Effector memory CD8-positive, alpha-beta T cell (primary cell): ENCODE measurements around the gene PNMA1.

Experiments used
- ATAC-seq: fragments of 150-1000 bp; cut with Tn5 transposase; replicated peaks from 2 replicates; pipeline ENCODE4 v1.10.0; 2021; ENCODE audit warnings: mild to moderate bottlenecking, moderate library complexity
- DNase-seq, 3 experiments: peaks; one replicate each; pipeline ENCODE4 v3.0.0; 2021
- H3K27ac Mint-ChIP-seq, 2 donors: one replicate each; pipeline ENCODE4 v1.8.0; 2022; ENCODE audit warnings: mild to moderate bottlenecking in 2 of 2, mixed read lengths in 2 of 2, moderate library complexity in 2 of 2
- H3K27me3 Mint-ChIP-seq, 2 donors: one replicate each; pipeline ENCODE4 v1.8.0; 2022; ENCODE audit warnings: mixed read lengths in 2 of 2
- H3K36me3 Mint-ChIP-seq: one replicate; pipeline ENCODE4 v1.8.0; 2022; ENCODE audit warnings: mild to moderate bottlenecking, moderate library complexity, mixed read lengths; ENCODE audit not compliant: insufficient read depth
- H3K4me1 Mint-ChIP-seq, 2 donors: one replicate each; pipeline ENCODE4 v1.8.0; 2022; ENCODE audit warnings: low read depth in 2 of 2, mixed read lengths in 2 of 2
- H3K4me3 Mint-ChIP-seq, 2 donors: one replicate each; pipeline ENCODE4 v1.8.0; 2022; ENCODE audit warnings: mild to moderate bottlenecking in 2 of 2, mixed read lengths in 2 of 2, moderate library complexity in 2 of 2
- H3K9me3 Mint-ChIP-seq, 2 donors: one replicate each; pipeline ENCODE4 v1.8.0; 2022; ENCODE audit warnings: mixed read lengths in 2 of 2

Gene PNMA1

DNA sequence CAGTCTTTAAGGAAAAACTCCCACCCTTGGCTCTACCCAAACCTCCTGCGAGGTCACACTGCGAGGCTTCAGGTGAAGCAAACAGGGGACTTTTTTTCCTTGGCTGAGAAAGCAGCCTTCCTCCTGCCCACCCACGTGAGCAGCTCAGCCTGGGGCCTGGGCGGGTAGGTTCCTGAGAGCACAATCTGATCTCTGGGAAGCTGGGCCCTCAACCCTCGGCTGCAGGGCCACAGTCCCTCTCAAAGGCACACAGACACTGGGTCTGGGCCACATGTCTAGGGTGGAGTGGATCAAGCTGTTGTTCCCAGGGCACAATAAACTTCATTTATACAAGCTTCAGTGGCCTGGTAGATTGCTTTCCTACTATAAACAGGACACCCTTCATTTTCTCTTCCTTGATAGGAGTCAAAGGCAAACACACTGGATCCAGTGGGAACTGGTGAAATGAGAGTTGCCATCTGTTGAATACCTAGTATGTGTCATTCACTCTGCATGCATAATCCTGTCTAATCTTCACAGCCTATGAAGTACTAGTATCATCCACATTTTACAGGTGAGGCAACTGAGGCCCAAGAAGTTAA is 41.3 kb upstream of the PNMA1 start:
- Mint-ChIP-seq H3K4me3 (peak overlapping the region; percentile 93 to 95), H3K4me1 (peaks cover 80 to 86% of the 10 kb centered on the region in 2 donors), H3K27ac (peak overlapping the region; percentile 95 to 97), H3K9me3 (no peaks in the 10 kb centered on the region), H3K27me3 (no peaks in the 10 kb centered on the region), H3K36me3 (peaks cover 66% of the 10 kb centered on the region)
- DNase-seq = no peak
- no peak for ATAC-seq

DNA sequence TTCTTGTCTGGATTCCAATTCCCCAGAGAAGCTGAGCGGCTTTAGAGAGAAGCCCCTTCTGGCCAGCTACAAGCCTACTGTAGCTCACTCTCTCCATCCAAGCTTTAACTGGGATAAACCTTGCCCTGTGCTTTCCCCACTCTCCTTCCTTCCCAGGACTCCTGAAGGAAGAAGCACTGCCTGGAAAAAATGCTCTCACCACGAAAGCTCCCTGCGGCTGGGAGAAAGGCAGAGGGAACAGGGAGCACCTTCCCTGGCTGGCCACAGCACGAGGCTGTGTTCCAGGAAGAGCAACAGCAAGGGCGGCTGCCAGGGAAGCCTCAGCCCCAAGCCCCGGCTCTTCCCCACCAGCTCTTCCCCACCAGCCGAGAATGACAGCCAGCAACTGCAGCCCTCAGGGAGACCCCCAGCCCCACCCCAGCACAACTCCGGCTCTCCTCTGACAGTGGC is 40.8 kb upstream of the PNMA1 start:
- DNase-seq (no peak), ATAC-seq (no peak)
- Mint-ChIP-seq H3K36me3 (peaks cover 60% of the 10 kb centered on the region), H3K4me1 (peaks cover 82 to 86% of the 10 kb centered on the region in 2 donors), H3K27ac (peak overlapping the region; percentile 95 to 97), H3K27me3 (no peaks in the 10 kb centered on the region), H3K4me3 (peak overlapping the region; percentile 93 to 95), H3K9me3 (no peaks in the 10 kb centered on the region)

DNA sequence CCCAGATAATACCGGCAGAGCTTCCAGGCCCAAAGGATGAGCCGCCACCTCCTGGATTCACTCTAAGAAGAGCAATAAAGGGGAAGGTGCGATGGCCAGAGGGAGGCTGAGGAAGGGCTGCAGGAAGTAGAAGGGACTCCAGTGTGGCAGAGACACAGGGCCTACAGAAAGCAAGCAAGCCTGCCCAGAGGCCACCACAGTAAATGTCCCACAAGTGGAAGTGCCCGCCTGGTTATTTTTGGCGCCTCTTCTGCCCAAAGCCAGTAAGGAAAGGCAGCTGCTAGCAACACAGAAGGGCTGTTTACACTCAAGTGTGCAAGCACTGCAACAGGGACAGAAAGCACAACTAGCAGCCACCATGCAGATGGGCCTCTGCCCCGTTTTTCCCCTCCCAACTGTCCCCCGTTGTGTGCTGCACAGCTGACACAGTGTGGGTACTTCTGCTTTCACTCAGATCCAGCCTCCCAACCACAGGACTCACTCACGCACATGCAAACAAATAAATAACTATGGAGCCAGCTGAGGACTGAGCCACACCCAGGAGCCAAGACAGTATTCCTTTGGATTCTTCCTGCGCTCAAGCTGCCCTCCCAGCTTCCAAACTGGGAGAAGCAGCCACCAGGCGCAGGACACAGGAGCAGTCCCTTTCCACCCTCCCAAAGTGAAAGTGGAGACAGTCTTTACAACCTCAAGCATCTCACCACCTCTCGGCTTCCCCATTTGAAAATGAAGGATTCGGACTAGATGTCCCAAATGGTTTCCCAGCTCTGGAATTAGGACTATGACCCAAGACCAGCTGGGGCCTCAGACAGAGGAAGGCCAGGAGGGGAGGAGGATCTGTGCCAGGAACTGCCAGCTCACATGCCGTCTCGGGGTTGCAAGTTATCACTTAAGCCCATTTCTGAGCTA is 40.0 kb upstream of the PNMA1 start:
- Mint-ChIP-seq H3K4me3 (peak overlapping the region; percentile 93 to 95), H3K4me1 (peaks cover 87 to 92% of the 10 kb centered on the region in 2 donors), H3K27ac (peak overlapping the region; percentile 95 to 97), H3K36me3 (peaks cover 57% of the 10 kb centered on the region), H3K9me3 (no peaks in the 10 kb centered on the region), H3K27me3 (no peaks in the 10 kb centered on the region)
- ATAC-seq (peak; percentile 24), DNase-seq (peak in 1 of 3 experiments; percentile 24)

DNA sequence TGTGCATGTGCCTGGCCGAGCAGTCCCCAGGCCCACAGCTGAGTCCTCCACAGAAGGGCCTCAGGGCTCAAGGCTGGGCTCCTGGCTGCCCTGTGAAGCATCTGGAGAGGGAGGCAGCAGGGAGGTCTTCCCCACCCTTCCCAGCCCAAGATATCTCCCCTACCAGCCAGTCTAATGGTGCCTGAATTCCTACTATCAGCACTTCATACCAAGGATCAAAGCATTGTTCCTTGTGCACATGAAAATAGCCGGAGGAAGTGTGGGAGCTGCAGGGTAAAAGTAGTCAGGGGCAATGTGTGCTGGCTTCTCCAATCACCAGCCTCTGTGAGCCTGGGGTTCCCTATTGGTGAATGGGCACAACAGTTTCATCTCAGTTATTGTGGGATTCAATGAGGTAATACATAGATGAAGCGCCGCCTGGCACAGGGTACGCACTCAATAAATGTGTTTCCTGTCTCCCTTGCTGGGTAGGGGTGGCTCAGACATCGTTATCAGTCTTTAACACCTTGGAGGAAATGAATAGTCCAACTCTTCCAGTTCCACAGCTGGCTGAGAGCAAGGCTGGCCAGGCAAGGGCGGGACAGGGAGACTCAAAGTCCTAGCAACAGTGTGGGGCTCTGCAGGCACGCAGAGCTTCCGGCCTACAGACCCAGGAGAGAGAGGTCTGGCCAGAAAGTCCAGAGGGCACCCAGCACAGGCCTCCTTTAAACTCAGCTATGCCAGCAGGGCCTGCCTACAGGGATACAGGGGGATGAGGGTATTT is 39.1 kb upstream of the PNMA1 start:
- peaks cover 53% of the 10 kb centered on the region for H3K36me3 Mint-ChIP-seq
- no peaks in the 10 kb centered on the region for H3K9me3 Mint-ChIP-seq
- no peak for DNase-seq
- H3K4me3 Mint-ChIP-seq = peak overlapping the region; percentile 93 to 95
- H3K27me3 Mint-ChIP-seq = no peaks in the 10 kb centered on the region
- peaks cover 90 to 96% of the 10 kb centered on the region in 2 donors for H3K4me1 Mint-ChIP-seq
- ATAC-seq = peak; percentile 33
- H3K27ac Mint-ChIP-seq = peak overlapping the region; percentile 95 to 97

DNA sequence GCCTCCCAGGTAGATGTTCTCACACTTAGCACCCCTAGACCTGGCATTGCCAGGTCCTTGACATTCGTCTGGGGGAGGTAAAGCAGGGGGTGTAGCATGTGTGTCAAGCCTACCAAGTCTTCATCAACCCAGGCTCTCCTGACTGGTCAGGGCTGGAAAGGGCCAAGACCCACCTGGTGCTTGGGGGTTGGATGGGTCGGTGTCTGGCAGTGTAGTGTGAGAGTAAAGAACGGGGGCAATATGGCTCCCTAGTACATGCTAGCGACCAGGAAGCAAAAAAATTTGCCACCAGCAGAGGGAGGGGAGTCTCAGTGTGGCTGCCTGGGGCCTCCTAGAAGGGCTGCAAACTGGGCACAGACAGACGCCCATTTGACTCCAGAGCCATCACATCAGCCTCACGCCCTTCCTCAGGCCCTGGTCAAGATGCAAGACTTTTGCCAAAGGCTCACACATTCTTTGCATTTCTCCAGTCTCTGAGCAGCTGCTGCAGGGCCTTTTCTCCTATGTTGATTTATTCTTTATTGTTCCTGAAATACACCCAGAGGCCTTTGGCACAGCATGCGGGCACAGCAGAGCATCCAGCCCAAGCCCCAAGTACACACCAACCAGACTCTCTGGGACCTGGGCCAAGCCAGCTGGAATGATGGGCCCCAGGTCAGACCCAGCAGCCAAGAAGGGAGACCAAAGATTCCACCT is 38.3 kb upstream of the PNMA1 start:
- H3K9me3 Mint-ChIP-seq = no peaks in the 10 kb centered on the region
- H3K36me3 Mint-ChIP-seq = peaks cover 49% of the 10 kb centered on the region
- DNase-seq (peak; percentile 55 to 66 (median 55)), ATAC-seq (peak; percentile 51)
- H3K27ac Mint-ChIP-seq = peak overlapping the region; percentile 95 to 97
- peaks cover 90 to 94% of the 10 kb centered on the region in 2 donors for H3K4me1 Mint-ChIP-seq
- no peaks in the 10 kb centered on the region for H3K27me3 Mint-ChIP-seq
- peak overlapping the region; percentile 93 to 95 for H3K4me3 Mint-ChIP-seq

DNA sequence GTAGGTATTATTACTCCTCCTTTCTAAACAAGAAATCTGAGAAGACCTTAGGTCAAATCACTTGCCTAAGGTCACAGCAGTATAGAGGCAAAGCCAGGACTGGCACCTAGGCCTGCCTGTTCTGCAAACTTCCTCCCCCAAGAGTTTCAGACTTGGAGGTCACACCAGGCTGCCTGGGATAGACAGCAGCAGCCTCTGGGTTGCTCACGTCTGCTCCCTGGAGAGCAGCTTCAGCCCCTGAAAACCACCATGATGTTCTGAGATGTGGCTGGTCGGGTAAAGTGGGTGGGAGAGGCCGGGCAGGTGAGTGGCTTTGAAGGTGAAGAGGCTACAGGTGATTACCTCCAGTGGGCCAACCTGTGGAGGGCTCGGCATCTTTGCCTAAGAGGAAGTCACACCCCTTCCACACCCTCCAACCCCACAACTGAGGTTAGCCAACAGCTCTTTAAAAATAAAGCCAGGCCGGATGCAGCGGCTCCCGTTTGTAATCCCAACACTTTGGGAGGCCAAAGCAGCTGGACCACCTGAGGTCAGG is 37.0 kb upstream of the PNMA1 start:
- H3K4me3 Mint-ChIP-seq = peak overlapping the region; percentile 93 to 95

DNA sequence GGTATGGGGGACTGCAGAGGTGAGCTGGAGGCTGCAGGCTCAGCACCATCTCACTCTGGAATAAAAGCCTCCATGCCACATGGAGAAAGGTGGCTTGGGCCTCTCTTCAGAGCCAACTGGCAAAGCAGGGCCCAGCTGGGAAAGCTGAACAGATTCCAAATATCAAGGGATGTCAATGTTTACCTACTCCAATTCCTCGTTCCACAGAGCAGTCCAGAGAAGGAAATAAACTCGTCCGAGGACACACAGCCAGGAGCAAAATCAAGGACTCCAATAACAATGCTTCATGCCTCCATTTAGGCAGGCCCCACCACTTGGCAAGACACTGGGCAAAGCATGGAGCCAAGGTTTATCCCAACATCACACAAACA is 36.3 kb upstream of the PNMA1 start:
- Mint-ChIP-seq H3K4me1 (peaks cover 85 to 88% of the 10 kb centered on the region in 2 donors), H3K27me3 (no peaks in the 10 kb centered on the region), H3K27ac (peak overlapping the region; percentile 95 to 97), H3K36me3 (peaks cover 44% of the 10 kb centered on the region), H3K4me3 (peak overlapping the region; percentile 93 to 95), H3K9me3 (no peaks in the 10 kb centered on the region)
- DNase-seq (no peak), ATAC-seq (no peak)

More for the DNA sequence above, 37.0 kb upstream of the PNMA1 start:
- Mint-ChIP-seq H3K9me3 (no peaks in the 10 kb centered on the region), H3K27me3 (no peaks in the 10 kb centered on the region), H3K27ac (peak overlapping the region; percentile 95 to 97), H3K36me3 (peaks cover 47% of the 10 kb centered on the region), H3K4me1 (peaks cover 90 to 94% of the 10 kb centered on the region in 2 donors)
- DNase-seq = peak in 1 of 3 experiments; percentile 29
- ATAC-seq = peak; percentile 41

DNA sequence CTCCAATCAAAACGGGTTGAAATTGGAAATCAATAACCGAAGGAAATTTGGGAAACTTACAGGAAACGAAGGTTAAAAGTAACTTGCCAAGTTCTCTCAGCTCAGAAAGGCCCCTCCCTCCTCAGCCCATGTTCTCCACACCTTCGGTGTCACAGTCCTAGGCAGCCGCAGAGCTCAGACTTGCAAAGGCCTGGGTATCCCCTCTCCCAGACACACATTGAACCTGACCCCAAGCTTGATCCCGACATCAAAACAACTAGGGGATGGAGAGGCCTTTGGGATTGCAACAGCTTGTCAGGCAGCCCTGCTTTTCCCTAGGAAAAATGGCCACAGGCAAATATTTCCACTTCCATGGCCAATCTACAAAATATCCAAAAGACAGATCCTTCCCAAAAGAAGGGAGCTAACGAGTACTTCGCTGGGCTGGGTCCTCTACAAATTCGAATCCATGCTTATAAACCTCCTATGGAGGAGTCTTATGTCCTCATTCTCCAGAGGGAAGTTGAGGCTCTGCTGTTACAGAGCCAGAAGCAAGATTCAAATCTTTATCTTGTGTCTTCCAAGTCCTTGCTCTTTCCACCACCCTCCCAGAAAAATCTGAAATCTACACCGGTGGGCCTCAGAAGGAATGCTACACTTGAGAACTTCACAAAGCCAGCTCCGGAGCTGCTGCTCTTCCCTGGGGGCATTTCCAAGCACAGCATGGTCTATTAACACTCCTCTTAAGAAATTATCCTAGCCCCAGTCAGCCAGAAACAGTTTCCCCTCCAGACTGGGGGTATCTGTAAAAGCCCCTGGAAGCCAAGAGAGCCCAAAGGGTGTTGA is 35.7 kb upstream of the PNMA1 start:
- Mint-ChIP-seq H3K36me3 (peaks cover 39% of the 10 kb centered on the region), H3K27me3 (no peaks in the 10 kb centered on the region), H3K27ac (peak overlapping the region; percentile 79 to 95), H3K4me1 (peaks cover 85 to 88% of the 10 kb centered on the region in 2 donors), H3K4me3 (peak overlapping the region; percentile 52 to 95), H3K9me3 (no peaks in the 10 kb centered on the region)
- DNase-seq (no peak), ATAC-seq (peak; percentile 13)

DNA sequence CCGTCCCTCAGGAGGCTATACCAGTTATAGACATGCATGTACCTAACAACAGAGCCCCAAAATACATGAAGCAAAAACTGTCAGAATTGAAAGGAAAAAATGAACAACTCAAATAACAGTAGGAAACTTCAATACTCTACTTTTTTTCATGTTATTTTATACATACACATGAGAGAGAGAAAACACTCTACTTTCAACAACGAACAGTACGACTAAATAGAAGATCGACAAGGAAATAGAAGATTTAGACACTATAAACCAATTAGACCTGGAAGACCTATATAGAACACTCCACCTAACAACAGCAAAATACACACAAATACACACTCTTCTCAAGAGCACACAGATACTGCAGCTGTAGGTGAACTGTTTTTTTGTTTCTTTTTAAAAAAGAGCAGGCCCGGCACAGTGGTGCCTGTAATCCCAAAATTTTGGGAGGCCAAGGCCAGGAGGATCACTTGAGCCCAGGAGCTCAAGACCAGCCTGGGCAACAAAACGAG is 34.7 kb upstream of the PNMA1 start:
- H3K9me3 Mint-ChIP-seq = no peaks in the 10 kb centered on the region
- peaks cover 84 to 88% of the 10 kb centered on the region in 2 donors for H3K4me1 Mint-ChIP-seq
- no peaks in the 10 kb centered on the region for H3K27me3 Mint-ChIP-seq
- H3K27ac Mint-ChIP-seq = peak overlapping the region; percentile 90 to 95
- ATAC-seq (no peak), DNase-seq (no peak)
- H3K36me3 Mint-ChIP-seq = peaks cover 34% of the 10 kb centered on the region
- peak overlapping the region; percentile 52 to 55 for H3K4me3 Mint-ChIP-seq

DNA sequence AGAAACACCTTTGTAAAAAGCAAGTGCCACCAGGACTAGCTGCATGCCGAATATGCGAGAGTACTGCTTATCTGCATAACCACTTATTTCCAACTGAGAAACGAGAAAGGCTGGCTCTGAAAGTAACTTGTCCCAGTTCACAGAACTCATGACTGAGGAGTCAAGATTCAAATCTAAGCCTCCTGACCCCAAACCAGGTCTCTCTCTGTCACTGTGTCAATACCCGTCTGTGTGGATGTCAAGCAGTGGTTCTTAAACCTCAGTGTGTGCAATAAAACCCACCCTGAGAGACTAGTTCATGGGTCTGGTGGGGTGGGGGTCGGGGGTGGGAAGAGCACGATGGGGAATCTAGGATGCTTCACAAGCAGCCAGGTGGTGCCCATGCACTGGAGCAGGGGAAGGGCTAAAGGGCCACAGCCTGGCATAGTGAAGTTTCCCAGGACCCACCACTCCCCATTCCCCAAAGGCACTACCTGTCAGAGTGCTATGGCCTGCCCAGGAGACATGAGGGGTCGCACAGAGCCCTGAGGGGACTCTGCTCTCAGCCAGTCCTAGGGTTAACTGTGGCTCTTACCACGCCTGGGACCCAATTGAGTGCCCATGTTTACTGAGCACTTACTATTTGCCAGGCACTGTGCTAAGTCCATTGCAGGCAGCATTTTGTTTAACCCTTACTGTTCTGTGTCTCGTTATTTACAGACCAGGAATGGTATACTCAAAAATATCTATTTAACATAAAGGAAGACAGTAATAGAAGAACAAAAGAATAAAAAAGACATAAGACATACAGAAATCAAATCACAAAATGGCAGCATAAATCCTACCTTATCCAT is 33.4 kb upstream of the PNMA1 start:
- no peak for DNase-seq
- Mint-ChIP-seq H3K27me3 (no peaks in the 10 kb centered on the region), H3K4me1 (peaks cover 88% of the 10 kb centered on the region in 2 donors), H3K4me3 (peak overlapping the region; percentile 54 to 61), H3K27ac (peak overlapping the region; percentile 90 to 95), H3K9me3 (no peaks in the 10 kb centered on the region), H3K36me3 (peaks cover 32% of the 10 kb centered on the region)
- ATAC-seq = no peak
